Testis (tissue), 2 donors: ENCODE measurements around the gene AZU1.

Experiments used
- CTCF ChIP-seq, 3 experiments: fragments of 450-650 bp in 2 of 3; fragments of 200-600 bp in 1 of 3; sonication (generic) in 1 of 3; IDR thresholded peaks; one replicate each; pipeline ENCODE4 v1.5.1; 2016 to 2019; ENCODE audit warnings: antibody characterized with exemption in 3 of 3, mild to moderate bottlenecking in 2 of 3, moderate library complexity in 1 of 3
- POLR2A ChIP-seq: fragments of 450-650 bp; IDR thresholded peaks from one replicate; pipeline ENCODE4 v1.6.1; 2017; ENCODE audit warnings: antibody characterized with exemption, mild to moderate bottlenecking, moderate library complexity

GRCh38 chr19:858284-858683 is 30.6 kb downstream of the AZU1 start:
- TF ChIP-seq CTCF (IDR thresholded peaks at IDR 0.05): no peak
- TF ChIP-seq POLR2A: no peak
